GM19193 (cell line): ENCODE results near the gene UMOD.

Source experiments
- POLR2A ChIP-seq: IDR thresholded peaks from 4 replicates; pipeline ENCODE4 v1.6.1; 2011; ENCODE audit not compliant: insufficient read depth, insufficient read length; ENCODE audit errors: extremely low read depth

UMOD gene

DNA sequence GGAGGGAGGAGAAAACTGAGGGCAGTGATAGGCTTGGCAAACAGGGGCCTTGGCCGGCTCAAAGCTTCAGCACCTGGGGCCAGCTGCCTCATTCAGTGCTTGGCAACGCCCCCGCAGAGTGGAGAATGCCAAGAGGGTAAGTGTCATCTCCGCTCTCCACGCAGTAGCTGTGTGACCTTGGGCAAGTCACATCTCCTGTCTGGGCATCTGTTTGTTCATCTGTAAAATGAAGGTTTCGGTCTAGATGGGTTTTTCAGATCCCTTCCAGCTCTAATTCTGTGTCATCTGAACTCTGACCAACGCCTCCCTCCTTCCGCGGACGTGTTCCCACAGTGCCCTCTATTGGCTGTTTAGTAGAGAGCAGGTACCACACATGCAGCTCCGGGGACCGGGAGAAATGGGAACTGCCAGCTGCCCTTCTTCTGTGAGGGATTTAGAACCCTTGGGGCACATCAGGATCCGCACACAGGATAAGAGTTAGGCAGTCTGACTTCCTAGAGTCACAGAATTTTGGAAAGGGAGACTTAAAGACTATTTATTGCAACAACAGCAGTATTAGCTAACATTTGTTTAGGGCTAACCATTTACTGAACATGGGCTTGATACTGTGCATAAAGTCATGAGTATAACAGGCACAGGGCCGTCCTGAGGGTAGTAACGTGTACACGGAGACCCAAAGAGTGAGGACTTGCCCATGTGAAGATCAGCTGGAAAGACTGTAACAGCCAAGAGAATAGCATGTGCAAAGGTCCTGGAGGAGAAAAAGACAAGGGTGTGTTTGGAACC is 52.0 kb downstream of the UMOD start:
- TF ChIP-seq POLR2A, result no peak

DNA sequence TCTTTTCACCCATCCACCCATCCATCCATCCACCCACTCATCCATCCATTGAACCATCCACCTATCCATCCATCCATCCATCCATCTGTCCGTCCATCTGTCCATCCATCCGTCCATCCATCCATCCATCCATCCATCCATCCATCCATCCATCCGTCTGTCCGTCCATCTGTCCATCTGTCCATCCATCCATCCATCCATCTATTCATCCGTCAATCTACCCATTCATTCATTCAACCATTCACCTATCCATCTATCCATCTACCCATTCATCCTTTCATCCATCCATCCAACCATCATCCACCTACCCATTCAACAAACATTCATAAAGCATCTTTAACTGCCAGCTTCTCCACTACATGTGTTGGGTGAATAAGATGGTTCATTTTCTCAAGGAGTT is 54.1 kb downstream of the UMOD start:
- no peak for TF ChIP-seq POLR2A

DNA sequence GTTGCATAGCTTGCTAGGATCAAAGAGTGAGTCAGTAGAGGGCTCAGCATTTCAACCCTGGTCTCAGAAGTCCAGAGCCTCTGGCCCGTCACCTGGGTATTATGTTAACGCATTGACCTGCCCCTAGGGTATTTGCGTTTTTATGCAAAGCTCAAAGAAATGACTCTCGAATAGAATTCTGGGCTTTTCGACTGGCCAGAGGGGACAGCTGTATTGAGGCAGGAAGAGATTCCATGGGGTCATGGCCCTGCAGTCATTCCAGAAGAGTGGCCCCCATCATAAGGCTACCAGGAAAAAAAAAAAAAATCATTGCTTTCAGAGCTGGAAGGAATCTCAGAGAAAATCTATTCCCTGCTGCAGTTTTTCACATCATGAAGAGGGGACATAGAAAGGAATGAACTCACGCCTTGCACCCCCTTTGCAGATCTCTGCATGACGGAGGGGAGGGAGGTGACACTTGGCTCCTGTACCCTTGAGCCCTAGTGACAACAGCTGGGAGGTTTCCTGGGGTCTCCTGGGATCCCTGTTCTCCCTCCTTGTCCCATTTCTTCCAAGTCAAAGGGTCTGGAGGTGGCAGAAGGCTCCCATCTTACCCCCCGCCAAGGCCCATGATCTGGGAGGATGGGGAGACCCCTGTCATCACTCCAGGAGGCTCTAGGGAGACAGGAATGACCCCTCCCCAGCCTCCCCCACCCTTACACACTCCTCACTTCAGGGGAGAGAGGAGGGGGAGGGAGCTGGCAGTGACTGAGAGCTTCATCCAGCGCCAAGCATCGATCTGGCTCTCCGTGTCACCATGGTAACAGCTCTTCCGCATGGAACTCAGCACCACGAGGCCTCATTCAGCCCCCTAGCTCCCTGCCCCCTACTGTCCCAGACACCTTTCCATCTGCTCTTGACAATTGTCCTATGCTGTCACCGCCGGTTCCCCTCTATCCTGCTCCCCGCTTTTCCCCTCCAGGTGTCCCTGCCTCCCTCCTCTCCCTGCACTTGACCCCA is 61.0 kb downstream of the UMOD start:
- TF ChIP-seq POLR2A, result no peak

DNA sequence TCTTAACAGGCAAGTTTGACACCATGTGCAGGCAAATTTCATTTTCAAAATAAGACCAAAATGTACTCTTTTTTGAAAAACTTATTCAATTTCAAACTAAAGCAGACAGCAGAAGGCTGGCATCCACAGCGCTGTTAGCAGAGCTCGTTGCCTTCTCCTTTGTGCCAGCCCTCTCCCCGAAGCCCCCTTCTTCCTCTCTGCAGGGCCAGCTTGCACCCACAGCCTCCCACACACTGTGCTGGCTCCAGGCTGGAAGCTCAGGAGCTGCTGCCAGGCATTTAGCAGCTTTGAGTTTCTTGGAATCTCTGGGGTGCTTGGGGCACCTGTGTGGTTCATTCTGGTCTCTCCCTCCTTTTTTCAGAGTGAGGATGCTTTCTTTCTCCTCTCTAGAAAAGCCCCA is 62.9 kb downstream of the UMOD start:
- no peak for TF ChIP-seq POLR2A

DNA sequence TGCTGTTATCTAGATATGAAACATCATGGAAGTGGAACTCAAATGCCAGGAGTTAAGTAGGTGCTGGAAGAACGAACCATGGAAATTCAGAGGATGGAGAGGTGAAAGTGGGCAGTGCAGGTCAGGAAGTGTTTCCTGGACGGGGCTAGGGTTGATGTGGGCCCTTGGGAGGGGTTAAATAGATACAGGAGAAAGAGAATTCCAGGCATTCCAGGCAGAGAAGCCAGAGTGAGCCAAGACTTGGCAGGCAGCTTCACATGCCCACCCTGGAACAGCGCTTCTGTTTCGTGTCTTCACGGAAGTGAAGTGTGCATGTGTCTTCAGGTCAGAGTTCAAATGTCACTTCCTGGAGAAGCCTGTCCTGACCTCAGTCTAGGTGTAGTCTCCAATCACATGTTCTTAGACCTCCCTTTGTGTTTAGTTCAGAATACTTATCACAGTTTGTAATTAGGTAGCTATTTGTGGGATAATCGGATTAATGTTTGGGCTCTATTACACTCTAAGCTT is 66.5 kb downstream of the UMOD start:
- no peak for TF ChIP-seq POLR2A
